ENCODE measurements around the gene COMMD8. TPM values are rescaled to one million over a fixed set of nuclear protein-coding genes. Genes with fewer than 3 reads are reported as not detected.

COMMD8 gene
- total RNA-seq: 31.1 and 31.8 TPM in 2 replicates

DNA sequence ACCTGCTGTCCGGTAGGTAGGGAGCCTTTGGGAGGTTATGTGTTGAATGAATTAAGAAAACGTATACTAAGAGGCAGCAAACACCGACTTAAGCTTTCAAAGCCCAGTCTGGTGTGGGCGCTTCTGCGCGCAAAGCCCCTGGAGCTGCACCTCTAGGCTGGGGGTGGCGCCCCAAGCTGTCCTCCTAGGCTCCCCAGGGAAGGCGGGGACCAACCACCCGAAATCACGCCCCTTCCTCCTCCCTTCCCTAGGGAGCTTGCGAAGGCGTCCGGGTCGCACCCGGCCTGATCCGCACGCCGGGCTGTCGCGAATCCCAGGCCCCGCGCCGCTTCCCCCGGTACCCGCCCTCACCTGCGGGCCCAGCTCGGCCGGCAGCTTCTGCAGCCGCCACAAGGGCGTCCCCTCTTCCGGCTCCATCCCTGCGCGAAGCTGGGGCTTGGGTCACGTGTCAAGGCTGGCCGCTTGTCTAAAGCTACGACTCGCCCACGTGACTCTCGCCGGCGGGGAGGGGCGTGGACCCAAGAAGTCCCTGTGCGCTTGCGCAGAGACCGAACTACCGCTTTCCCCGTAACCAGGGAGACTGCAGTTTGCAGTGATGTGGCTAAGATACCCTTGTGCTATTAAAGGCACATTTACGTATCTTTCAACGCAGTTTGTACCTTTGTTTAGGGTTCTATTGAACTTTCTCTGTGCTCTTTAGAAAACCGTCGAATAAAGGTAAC, at the start of gene COMMD8:
Gene COMMD8, minus strand, starts transcription at position 468 of the 722 bp plus-strand sequence. Its CDS starts 51 bp downstream, at position 417.

DNA sequence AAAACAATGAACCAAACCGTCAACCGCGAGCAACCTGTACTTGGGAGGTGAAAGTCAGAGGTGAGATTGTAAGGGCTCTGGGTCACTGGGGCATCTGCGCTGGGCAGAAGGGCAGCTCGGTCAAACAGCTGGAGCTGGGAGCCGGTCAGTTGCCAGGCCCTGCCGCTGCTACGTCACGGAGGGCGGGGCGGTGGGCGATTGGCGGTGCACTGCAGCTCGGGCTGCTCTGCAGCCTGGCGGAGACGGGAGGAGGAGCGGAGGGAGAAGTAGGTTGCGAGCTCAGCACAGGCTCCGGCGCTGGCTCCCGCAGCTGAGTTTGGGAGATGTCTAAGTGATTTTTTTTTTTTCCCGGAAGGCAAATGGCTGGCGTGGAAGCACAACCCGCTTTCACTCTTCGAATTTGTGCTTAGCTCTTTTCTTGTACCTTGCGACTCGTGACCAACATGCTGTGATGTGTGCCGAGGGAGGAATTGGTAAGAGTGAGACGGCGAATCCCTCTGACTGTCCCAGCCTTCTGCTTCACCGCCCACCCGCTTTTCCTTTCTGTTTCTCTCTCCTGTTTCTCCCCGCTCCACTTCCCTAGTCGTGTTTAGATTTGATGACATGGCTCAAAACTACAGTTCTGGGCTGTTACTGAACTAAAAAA, 21.7 kb upstream of the COMMD8 start, which contains the start of gene ATP10D:
Gene ATP10D, plus strand, starts transcription at position 229 of the 646 bp plus-strand sequence. CDS start 27,266 bp downstream, outside the sequence.

Other genes with a start within 250 kb of the COMMD8 start
- gene ATP10D, start 21.6 kb upstream of the COMMD8 start, total RNA-seq: 10.1 and 17.3 TPM in 2 replicates

Data from cardiac atrium fibroblast (primary cell).